ENCODE measurements around the gene APLF.

- no peak for TF ChIP-seq CTCF (conservative IDR thresholded peaks at IDR 0.05; ENCODE audit: low read depth, low read length)
- TF ChIP-seq EZH2phosphoT487 (IDR thresholded peaks at IDR 0.05; ENCODE audit: borderline replicate concordance, low read length): no peak
- no peak for TF ChIP-seq EZH2 (IDR thresholded peaks at IDR 0.05; ENCODE audit: low read length, unreplicated experiment)
Observed at GRCh38 chr2:68482296-68482820, 15.0 kb downstream of the APLF start.
